SIG-M5 treated with dmso at 0.1 percent for 504 hours (cell line): Measurements from ENCODE around the gene EXOC3L4.
A peak's percentile ranks its signal among the peaks of the same experiment; 100 is the strongest.
"Not testable (repeated sequence)": the region's sequence is repeated elsewhere in the genome, so short reads cannot be mapped to it uniquely, and the experiment has no call there.

Experiments used
- DNase-seq: peaks from one replicate; lab custom pipeline; 2025; ENCODE audit not compliant: unreplicated experiment; lab: John Stamatoyannopoulos, UW

EXOC3L4 gene

DNA sequence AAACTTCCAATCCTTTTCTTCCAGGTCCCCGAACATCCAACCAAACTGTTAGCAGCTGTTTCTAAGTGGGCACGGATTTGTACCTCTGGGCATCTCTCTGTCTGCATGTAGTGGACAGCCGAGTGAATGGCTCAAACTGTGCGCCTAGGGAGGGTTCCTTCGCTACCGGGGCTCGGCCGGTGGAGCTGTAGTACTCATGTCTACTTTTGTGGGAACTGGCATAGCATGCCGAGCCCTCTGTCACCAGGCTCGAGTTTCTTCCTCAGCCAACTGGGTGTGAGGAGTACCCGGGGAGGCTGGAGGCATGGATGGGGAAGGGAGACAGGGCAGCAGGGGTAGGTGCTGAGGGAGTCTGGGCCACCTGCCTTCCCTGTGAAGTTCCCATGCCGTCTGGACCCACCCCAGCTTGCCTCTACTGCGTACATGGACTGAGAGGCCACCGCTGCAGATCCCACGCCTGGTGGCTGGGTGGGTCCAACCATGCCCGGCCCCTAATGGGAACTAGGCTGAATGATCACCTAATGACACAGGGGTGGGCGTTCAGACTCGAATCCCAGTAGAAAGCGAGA, 51.7 kb downstream of the EXOC3L4 start:
- no peak for DNase-seq

DNA sequence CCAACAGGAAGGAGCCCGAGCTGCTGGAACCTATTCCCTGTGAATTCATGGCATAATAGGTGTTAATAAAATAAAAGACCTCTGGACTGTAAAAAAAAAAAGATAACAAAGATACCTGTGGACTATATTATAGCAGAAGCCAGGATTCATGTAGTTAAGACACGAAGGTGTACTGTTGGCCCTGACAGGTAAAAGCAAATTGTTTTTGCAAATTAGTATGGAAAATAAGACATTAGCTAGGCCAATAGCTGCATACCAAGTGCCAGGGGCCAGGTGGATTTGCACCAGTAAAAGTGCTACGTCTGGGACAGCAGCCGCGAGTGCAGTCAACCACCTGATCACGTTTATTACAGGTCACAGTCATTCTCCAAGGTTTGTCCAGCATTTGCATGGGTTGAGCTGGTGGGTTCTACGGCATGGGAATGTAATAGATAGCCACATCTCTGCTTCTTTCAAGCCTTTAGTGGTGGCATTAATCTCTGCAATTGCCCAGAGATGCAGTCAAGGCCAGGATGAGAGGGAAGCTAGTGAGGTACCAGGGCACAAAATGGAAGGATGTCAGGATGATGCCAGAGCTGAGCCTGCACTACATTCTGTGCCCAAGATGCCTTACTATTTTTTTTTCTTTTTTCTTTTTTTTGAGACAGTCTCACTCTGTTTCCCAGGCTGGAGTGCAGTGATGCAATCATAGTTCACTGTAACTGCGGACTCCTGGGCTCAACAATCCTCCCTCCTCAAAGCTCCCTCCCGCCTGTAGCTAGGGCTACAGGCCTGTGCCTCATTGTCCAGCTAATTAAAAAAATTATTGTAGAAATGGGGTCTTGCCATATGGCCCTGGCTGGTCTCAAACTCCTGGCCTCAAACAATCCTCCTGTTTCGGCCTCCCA, 55.1 kb downstream of the EXOC3L4 start:
- DNase-seq, result no peak

DNA sequence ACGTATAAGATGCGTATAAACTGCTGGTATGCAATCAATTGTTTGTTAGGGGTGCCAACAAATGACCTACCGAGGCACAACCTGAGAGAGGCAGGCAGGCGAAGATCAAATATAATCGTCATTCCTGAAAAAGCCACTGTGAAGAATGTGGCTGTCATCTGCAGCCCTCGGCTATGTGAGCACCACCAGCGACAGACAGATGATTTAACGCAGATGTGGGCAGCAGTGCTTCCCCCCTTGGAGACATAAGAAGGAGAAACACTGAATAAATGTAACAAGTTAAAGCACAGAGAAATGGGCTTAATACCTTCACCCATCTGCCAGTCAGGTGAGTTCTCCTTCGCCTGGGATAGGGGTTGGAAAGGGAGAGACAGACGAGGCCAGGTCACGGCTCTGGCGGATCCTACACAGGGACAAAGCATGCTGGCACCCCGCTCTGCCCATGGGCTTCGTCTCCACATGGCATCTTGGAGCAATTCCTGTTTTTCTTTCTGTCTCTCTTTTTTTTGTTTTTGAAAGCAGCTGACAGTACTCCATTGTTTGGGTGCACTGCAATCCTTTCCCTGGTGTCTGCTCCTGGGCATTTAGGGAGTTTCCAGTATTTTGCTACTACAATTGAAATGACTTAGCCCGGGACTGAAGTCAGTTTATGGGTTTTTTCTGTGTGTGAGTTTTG, 56.9 kb downstream of the EXOC3L4 start:
- no peak for DNase-seq

DNA sequence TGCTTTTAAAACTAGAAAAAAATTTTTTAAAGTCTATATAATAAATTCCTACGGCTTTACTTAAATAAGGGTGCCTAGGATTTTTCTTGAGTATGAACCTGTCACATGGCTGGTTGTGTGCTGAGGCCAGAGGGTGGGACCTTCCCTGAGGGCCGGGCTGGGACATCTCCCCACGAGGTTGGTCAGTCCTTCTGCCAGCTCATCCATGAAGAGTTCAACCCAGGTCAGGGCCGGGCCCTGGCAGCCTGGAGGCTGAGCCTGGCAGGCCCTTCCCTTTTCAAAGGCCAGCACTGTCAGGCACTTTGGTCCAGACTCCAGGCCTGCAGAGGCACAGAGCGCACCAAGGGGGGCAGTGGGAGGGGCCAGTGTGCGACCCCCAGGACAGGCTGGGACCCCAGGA, 60.5 kb downstream of the EXOC3L4 start:
- peak; percentile 39 for DNase-seq

DNA sequence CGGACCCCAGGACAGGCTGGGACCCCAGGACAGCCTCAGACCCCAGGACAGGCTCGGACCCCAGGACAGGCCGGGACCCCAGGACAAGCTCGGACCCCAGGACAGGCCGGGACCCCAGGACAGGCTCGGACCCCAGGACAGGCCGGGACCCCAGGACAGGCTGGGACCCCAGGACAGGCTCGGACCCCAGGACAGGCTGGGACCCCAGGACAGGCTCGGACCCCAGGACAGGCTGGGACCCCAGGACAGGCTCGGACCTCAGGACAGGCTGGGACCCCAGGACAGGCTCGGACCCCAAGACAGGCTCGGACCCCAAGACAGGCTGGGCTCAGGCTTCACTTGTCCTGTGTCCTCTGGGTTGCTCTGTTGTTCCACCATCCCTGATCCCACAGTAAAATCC, 60.9 kb downstream of the EXOC3L4 start:
- DNase-seq, result not testable (repeated sequence)

DNA sequence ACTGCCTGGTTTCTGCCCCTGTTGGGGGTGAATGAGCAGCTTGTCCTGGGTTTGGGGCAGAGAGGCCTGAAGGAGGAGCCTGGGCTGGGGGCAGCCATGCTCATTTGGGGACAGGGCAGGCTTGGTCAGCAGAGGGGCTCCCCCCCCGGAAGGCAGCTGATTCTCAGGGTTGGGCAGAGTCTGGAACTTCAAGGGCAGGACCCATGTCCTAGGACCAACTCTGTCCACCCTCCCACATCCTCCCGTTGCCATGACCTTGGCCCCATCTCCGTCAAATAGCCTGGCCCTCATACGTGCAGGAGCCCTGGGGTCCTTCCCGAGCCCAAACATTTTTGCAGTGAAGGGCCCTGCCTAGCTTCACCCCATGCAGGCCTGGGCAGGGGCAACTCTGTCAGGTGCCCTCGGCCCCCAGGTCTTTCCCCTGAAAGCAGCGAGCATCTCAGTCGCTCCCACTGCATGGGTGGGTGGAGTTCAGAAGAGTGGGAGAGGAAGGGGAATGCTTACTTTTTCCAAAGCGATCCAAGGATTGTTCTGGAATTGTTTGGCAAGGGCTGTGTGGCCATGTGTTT, 61.4 kb downstream of the EXOC3L4 start:
- DNase-seq, result no peak

DNA sequence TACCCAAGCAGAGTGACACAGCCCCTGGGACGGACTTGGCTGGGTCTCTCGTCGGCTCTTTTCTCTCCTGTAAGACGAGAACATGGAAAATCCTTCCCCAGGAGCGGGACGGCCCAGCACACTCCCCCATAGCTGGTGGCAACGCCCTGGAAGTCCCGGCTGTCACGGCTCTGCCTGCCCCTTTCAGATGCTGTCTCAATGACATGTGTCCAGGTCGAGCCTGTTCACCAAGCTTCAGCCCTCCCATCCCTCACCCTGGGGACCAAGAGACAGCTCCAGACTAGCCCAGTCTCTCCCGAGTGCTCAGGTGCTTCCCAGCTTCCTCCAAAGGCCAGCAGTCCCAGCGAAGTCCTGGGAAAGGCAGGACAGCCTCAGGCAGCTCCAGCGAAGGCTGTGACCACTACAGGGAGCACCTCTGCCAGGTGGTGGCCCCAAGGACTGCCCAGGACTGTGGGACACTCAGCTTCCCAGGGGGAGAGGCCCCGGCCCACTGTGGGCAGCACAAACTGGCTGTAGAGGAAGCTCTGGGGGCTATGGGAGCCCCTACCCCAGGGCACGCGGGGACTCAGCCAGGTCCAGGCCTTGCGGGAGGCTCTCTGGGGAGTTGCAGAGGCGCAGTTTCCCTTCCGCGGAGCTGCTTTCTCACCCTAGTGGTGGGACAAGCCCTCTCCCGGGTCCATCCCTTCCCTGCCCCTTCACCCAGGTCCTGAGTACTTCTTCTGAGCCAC, 62.3 kb downstream of the EXOC3L4 start:
- no peak for DNase-seq

DNA sequence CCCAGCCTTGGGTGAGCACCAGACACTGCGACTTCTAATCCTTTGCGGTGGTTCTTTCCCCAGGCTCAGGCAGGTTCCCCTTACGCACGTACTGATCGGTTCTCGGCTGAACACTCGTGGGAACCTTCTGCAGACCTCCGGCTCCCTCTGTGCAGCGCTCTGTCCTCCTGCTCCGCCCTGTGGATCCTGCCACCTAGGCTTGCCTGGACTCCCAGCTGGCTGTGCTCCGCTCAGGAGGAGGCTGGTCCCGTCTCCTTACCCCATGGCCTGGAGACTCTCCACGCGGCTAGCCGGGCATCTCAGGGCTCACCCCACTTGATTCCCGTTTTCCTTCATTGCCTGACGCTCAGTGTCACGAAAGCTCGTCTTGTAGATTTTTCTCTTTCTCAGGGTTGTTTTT, 63.4 kb downstream of the EXOC3L4 start:
- DNase-seq, result no peak

DNA sequence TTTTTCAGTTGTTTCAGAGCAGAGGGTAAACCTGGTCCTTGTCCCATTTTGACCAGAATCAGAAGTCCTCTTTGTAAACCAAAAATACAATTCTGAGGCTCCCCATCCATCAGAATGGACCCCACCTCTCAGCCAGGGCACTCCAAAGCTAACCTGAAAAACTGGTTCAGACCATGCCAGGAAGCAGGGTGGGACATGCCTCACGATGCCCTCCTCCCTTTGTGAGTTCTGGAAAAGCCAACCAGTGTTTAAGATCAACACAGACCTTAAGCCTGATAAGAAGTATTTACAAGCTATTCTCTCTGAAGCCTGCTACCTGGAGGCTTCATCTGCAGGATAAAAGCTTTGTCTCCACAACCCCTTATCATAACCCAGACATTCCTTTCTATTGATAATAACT, 64.2 kb downstream of the EXOC3L4 start:
- no peak for DNase-seq
